ENCODE measurements around the gene MUC4. TPM values are rescaled to one million over a fixed set of nuclear protein-coding genes. Genes with fewer than 3 reads are reported as not detected.
"Not testable (repeated sequence)": the region's sequence is repeated elsewhere in the genome, so short reads cannot be mapped to it uniquely, and the experiment has no call there.

Gene MUC4
- total RNA-seq, 6 experiments from 2014 or later: not detected

GRCh38 chr3:195790901-195791300 is 20.8 kb downstream of the MUC4 start:
- Mint-ChIP-seq H3K27me3 (ENCODE audit: insufficient read depth) (peaks cover 11% of the 10 kb centered on the region; the same call in 1 of the 2 replicates), H3K36me3 (ENCODE audit: low read depth) (peaks cover 6% of the 10 kb centered on the region), H3K4me3 (no peak overlapping the region), H3K27ac (no peak overlapping the region), H3K4me1 (ENCODE audit: low read depth) (no peaks in the 10 kb centered on the region), H3K9me3 (peaks cover 24% of the 10 kb centered on the region)
- DNase-seq: no peak
- no peak for TF ChIP-seq CTCF (IDR thresholded peaks at IDR 0.05)

GRCh38 chr3:195788711-195789581 is 22.8 kb downstream of the MUC4 start:
- peaks cover 44% of the 10 kb centered on the region for H3K9me3 Mint-ChIP-seq
- no peaks in the 10 kb centered on the region for H3K4me1 Mint-ChIP-seq (ENCODE audit: low read depth)
- no peak overlapping the region for H3K4me3 Mint-ChIP-seq
- H3K27ac Mint-ChIP-seq: no peak overlapping the region
- no peak for TF ChIP-seq CTCF (IDR thresholded peaks at IDR 0.05)
- DNase-seq: no peak
- H3K27me3 Mint-ChIP-seq (ENCODE audit: insufficient read depth): peaks cover 5% of the 10 kb centered on the region; the same call in 1 of the 2 replicates
- peaks cover 25% of the 10 kb centered on the region for H3K36me3 Mint-ChIP-seq (ENCODE audit: low read depth)

GRCh38 chr3:195785781-195786405 is 25.8 kb downstream of the MUC4 start:
- H3K9me3 Mint-ChIP-seq: peaks cover 64% of the 10 kb centered on the region
- H3K4me3 Mint-ChIP-seq; H3K27ac Mint-ChIP-seq; DNase-seq; H3K27me3 Mint-ChIP-seq (ENCODE audit: insufficient read depth); H3K4me1 Mint-ChIP-seq (ENCODE audit: low read depth): not testable (repeated sequence)
- H3K36me3 Mint-ChIP-seq (ENCODE audit: low read depth): peaks cover 47% of the 10 kb centered on the region

GRCh38 chr3:195784031-195784430 is 27.7 kb downstream of the MUC4 start:
- H3K27ac Mint-ChIP-seq; H3K27me3 Mint-ChIP-seq (ENCODE audit: insufficient read depth); H3K4me1 Mint-ChIP-seq (ENCODE audit: low read depth); DNase-seq; H3K4me3 Mint-ChIP-seq: not testable (repeated sequence)
- Mint-ChIP-seq H3K9me3 (peaks cover 69% of the 10 kb centered on the region), H3K36me3 (ENCODE audit: low read depth) (peaks cover 47% of the 10 kb centered on the region)

- not testable (repeated sequence) for DNase-seq; H3K27ac Mint-ChIP-seq; H3K27me3 Mint-ChIP-seq (ENCODE audit: insufficient read depth); H3K4me1 Mint-ChIP-seq (ENCODE audit: low read depth); H3K4me3 Mint-ChIP-seq
- Mint-ChIP-seq H3K36me3 (ENCODE audit: low read depth) (peaks cover 45% of the 10 kb centered on the region), H3K9me3 (peaks cover 68% of the 10 kb centered on the region)
These were observed 30.5 kb downstream of the MUC4 start for GRCh38 chr3:195781236-195781635.

- no peak overlapping the region for H3K27ac Mint-ChIP-seq
- DNase-seq: no peak
- no peak overlapping the region for H3K4me3 Mint-ChIP-seq
- H3K27me3 Mint-ChIP-seq (ENCODE audit: insufficient read depth): no peaks in the 10 kb centered on the region
- H3K4me1 Mint-ChIP-seq (ENCODE audit: low read depth): no peaks in the 10 kb centered on the region
- H3K9me3 Mint-ChIP-seq: peaks cover 42% of the 10 kb centered on the region
- H3K36me3 Mint-ChIP-seq (ENCODE audit: low read depth): peaks cover 17% of the 10 kb centered on the region
- TF ChIP-seq CTCF (IDR thresholded peaks at IDR 0.05): no peak
These were observed 33.8 kb downstream of the MUC4 start for GRCh38 chr3:195777975-195778374.

- Mint-ChIP-seq H3K27me3 (ENCODE audit: insufficient read depth) (no peaks in the 10 kb centered on the region; the same call in 1 of the 2 replicates), H3K4me3 (no peak overlapping the region)
- DNase-seq: peak; percentile 12
These were observed 36.8 kb downstream of the MUC4 start for GRCh38 chr3:195774917-195775316.

More at GRCh38 chr3:195774917-195775316, 36.8 kb downstream of the MUC4 start:
- TF ChIP-seq CTCF (IDR thresholded peaks at IDR 0.05): peak; percentile 53
- Mint-ChIP-seq H3K36me3 (ENCODE audit: low read depth) (no peaks in the 10 kb centered on the region; the same call in 1 of the 2 replicates), H3K9me3 (peaks cover 16% of the 10 kb centered on the region), H3K4me1 (ENCODE audit: low read depth) (no peaks in the 10 kb centered on the region), H3K27ac (no peak overlapping the region)
